ENCODE results near the gene ZNF100.

DNA sequence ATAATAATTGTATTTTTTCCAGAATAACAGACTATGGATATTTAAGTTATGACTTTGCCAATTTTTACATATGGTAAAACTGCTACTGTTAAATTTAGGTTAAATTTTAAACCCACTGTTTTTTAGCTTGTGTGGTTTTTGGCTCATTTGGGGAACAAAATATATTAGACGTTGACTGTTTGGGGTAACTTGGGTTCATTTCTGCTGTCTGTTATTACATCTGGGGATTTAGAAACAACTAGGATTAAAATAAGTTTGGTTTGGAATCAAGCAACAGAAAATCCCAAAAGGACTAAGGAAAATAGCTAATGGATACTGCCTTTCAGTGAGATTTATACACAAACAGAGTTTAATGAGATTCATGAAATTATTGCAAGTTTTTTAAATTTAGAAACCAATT is 92.9 kb downstream of the ZNF100 start:
- TF ChIP-seq POLR2A (IDR thresholded peaks at IDR 0.05; ENCODE audit: low read length) (no peak), GATA1 (IDR thresholded peaks at IDR 0.05; ENCODE audit: low read depth, low read length) (no peak)
